Omental fat pad (tissue), 4 donors: ENCODE measurements around the gene TPX2. TPM values are rescaled to one million over a fixed set of nuclear protein-coding genes. Genes with fewer than 3 reads are reported as not detected.

Source experiments
- ATAC-seq: fragments of 150-250 bp; one replicate; pipeline ENCODE4 v1.9.1; 2016; ENCODE audit warnings: mild to moderate bottlenecking, moderate library complexity; ENCODE audit not compliant: low FRiP score
- DNase-seq: peaks from one replicate; pipeline ENCODE4 v3.0.0-alpha.2; 2019; ENCODE audit warnings: low spot score
- total RNA-seq, 4 donors: library from RNA; depleted of rRNA; stranded (reverse); fragments of >200 nt; gene quantifications; one replicate each; pipeline ENCODE4 v1.1.0, GENCODE V29; 2016
- TF ChIP-seq, protein P1 (sequence below), 3 donors: fragments of 450-650 bp; IDR thresholded peaks; one replicate each; pipeline ENCODE4 v1.5.1; 2016 to 2017; ENCODE audit warnings: antibody characterized with exemption in 3 of 3, mild to moderate bottlenecking in 3 of 3, moderate library complexity in 2 of 3

TPX2 gene
- total RNA-seq, 4 donors from 2014 or later: 0.82 to 4.8 (median 0.97) TPM

DNA sequence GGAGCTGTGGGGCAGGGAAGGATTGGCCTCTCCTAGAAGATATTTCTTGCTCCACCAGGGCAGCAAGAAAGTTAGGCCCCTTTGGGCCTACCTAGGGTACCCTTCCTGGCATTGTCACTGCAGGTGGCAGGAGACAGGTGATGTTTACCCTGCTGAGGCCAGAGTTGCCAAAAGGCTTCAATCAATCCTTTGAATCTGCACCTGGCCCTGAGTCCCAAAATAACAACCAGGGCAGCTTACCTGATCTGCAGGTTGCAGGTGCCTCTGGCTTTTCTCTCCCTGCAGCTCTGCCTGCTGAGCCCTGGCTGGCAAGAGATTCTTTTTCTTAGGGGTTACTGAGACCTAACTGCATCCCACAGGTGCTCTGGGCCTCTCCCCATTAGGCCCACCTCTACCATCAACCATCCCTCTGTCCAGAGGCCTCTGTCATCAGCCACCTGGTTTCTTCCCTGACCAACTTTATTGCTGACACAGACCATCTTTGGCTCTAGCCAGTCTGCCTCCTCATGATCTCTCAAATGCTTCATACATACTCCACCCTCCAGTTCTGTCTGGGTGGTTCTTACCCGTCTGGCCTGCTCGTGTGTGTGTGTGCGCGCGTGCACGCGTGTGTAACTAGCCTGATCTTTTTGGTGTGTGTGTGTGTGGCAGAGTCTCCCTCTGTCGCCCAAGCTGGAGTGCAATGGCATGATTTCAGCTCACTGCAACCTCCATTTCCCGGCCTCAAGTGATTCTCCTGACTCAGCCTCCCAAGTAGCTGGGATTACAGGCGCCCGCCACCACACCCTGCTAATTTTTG, 30.2 kb upstream of the TPX2 start:
- TF ChIP-seq, protein P1, sequence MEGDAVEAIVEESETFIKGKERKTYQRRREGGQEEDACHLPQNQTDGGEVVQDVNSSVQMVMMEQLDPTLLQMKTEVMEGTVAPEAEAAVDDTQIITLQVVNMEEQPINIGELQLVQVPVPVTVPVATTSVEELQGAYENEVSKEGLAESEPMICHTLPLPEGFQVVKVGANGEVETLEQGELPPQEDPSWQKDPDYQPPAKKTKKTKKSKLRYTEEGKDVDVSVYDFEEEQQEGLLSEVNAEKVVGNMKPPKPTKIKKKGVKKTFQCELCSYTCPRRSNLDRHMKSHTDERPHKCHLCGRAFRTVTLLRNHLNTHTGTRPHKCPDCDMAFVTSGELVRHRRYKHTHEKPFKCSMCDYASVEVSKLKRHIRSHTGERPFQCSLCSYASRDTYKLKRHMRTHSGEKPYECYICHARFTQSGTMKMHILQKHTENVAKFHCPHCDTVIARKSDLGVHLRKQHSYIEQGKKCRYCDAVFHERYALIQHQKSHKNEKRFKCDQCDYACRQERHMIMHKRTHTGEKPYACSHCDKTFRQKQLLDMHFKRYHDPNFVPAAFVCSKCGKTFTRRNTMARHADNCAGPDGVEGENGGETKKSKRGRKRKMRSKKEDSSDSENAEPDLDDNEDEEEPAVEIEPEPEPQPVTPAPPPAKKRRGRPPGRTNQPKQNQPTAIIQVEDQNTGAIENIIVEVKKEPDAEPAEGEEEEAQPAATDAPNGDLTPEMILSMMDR (IDR thresholded peaks at IDR 0.05): no peak
- DNase-seq: no peak
- no peak for ATAC-seq

DNA sequence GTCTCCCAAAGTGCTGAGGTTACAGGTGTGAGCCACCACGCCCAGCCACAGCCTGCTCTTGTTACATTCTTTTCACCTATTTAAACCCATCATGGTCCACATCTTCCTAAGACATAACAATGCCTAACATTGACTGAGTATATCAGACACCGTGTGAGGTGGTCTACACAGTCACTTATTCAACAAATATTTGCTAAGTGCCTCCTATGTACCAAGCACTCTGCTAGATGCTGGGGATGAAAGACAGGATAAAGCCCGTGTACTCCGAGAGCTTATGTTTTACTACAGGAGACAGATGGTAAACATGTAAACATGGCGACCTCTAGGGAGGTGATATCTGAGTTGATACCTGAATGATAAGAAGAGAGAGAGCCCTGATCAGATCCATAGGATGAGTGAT, 29.2 kb upstream of the TPX2 start:
- TF ChIP-seq, protein P1 (IDR thresholded peaks at IDR 0.05): no peak
- DNase-seq: no peak
- no peak for ATAC-seq

DNA sequence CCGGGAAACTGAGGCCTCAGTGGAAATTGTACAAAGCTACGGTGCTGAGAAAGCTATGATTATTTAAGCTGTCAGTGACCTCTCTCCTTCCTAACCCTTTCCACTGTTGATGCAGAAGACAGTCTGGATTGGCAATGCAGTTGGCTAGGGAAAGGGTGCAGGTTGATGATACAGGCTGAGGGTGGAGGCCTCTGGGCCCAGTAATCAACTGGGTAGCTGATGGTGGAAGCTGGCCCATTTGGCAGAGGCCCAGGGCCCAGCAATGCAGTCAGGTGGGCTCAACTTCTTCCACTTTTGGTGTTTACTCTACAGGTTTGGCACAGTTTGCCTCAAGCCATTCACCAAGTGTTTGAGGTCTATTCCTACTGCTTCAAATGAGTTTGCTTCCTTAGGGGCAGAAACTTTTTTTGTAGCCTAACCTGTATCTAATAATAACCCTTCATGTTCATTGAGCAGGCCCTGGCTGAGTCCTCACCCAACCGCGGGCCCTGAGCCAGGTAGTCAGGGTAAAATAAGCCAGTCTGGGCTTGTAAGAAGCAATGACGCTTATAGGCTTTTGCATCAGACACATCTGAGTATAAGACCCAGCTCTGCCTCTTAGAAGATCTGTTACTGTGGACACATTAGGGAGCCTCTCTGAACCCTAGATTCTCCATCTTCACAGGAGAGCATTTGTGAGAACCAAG, 28.5 kb upstream of the TPX2 start:
- ATAC-seq (no peak), DNase-seq (no peak)
- TF ChIP-seq, protein P1 (IDR thresholded peaks at IDR 0.05): no peak

DNA sequence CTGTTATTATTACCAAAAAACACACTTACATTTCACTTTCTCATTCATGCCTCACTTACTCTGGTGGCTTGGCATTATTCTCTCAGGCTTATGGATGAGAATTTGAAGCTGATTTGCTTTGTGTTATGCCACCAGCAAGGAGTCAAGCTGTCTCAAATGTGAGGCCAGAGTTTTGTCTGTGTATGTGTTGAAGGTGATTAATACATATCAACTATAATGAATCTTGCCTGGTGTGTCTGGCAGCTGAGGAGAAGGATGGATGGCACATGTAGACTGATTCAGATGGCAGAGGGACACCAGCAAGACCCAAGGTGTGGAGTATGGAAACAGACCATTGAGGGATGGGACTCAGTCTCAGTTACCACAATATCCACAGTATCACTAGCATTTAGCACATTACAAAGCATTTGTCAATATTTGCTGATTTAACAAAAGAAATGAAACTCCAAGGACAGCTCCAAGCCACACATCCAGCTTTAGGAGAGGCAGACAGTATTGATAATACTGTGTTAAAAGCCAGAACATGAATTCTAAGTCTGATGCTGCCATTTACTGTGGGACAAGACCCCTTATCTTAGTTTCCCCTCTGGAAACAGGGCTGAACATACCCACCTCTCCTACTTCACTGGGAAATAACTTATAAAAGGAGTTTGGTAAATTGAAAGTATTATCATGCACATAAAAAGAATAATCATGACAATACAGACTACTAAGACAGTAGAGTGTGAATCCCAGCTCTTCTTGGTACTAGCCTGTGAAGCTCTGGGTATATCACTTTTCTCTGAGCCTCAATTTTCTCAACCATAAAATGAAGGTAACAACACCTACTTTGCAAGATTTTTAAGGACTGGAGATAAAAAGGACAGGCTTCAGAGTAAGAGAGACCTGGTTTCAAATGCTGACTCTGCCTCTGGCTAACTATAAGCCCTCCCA, 27.6 kb upstream of the TPX2 start:
- ATAC-seq (no peak), DNase-seq (no peak)
- TF ChIP-seq, protein P1 (IDR thresholded peaks at IDR 0.05): no peak

DNA sequence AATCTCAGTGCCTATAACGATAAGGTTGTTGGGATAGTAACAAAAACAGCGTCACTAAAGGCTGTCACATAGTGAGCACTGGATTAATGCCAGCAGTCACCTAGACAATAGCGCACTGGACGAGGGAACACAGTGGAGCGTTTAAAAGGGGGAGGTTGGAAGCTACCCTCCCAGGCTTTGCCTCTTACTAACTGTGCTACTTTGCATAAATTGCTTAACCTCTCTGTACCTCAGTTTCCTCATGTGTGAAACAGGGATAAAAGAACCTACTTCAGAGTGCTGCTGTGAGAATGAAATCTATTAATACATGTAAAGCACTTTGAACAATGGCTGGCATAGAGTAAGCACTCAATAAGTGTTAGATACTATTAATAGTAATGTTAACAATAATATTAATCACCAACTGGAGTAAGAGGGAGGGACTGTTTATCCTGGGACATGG, 27.0 kb upstream of the TPX2 start:
- no peak for DNase-seq
- TF ChIP-seq, protein P1 (IDR thresholded peaks at IDR 0.05): no peak
- ATAC-seq: peak; percentile 6

DNA sequence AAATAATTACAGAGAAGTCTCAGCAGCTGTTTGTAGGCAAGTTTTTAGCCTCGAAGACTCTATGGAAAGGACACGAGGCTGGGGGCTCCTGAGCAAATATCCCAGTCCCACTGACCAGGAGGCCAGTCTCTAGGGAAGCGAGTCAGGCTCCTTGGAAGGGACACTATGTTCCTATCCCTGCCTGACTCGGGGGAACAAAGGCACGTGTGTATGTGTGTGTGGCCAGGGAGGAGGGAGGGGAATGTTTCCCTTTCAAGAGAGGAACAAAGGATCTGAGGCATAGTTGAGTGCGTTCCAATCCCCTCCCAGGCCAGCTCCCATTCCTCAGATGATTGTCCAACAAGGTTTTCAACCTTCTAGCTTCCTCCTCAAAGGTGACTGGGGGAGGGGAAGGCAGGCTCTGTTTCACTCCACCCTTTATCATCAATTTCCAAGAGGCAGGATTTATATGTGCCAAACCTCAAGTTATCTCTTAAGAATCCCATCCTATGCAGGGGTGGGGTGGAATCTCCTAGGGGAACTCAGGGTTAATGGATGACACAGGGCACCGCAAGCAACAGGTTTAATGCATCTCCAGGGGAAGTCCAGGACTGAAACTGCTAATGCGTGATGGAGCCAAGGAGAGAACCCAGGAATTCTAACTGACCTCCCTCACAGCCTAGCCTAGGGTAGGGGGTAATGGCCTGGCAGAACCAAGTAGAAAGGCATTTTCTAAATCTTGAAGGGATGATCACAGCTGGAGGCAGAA, 26.4 kb upstream of the TPX2 start:
- DNase-seq (peak; percentile 40), ATAC-seq (peak; percentile 80)
- TF ChIP-seq, protein P1 (IDR thresholded peaks at IDR 0.05): no peak
